ENCODE data around the gene IL2.

IL2 gene

DNA sequence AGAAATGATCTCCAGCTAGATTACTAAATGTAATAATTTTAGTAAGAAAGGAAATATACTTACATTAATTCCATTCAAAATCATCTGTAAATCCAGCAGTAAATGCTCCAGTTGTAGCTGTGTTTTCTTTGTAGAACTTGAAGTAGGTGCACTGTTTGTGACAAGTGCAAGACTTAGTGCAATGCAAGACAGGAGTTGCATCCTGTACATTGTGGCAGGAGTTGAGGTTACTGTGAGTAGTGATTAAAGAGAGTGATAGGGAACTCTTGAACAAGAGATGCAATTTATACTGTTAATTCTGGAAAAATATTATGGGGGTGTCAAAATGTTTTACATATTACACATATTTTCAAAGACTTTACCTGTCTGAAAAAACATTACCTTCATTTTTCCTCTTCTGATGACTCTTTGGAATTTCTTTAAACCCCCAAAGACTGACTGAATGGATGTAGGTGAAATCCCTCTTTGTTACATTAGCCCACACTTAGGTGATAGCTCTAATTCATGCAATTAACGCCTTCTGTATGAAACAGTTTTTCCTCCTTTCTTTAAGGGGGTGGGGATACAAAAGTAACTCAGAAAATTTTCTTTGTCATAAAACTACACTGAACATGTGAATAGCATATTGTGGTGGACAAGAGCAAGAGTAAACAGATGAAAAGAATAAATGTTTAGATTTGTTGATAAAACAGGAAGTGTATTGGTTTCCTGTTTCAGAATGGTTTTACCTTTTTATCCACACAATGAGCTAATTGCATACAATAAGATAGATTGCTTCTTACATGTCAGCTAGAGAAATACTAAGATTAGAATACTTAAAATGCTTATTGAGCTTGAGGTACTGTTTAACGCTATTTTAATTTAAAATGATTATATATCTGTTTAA lies at the start of gene IL2:
IL2 (minus strand) TSS at position 495 of the 886 bp plus-strand sequence; CDS start at position 210, 285 bp downstream.
- no peak for DNase-seq (ENCODE audit: low read depth)

DNA sequence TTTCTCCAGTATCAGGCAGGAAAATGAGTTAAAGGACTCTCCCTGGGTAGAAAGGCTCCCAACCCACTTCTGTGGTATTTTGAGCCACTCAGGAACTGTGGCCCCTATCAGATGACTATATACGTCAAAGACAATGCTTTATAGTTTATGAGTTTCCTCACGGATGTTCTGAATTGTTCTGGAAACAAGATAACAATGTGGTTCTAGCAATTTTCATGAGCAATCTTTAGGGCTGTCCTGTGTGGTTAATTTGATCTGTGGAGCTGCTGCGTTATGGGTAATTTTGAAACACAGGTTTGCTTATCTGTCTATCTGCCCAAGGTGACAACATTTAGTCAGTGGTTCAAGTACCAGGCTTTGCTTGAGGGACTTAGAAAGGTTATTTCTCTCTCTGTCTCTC lies 46.7 kb upstream of the IL2 start:
- DNase-seq (ENCODE audit: low read depth), result no peak

DNA sequence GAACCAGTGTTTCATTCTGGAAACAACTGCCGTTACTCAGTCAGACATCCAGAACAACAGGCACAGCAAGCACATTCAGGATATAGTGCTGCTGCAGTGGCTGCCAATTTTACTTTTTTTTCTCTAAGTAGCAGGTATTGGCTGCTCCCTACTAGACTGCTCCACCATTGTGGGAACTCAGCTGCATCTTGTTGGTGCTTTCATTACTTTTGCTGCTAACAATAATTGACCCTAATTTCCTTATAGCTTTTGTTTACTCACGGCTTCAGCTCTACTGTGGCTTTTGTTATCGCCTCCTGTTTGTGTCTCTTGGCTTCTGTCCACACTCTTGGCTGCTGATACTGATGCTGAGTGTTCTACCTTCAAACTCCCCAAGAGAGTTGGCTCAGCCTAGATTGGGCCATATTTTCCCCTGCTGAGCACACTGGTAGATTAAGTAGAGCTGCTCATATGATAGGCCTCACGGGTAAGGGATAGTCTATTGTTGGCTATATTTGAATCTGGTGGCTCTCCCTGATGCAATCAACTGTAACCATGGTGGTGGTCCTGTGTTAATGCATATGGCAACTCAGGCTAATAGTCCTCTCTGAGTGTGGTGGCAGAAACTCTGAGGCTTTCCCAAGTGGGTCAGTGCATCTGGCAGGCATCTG lies 44.5 kb upstream of the IL2 start:
- DNase-seq (ENCODE audit: low read depth), result no peak

DNA sequence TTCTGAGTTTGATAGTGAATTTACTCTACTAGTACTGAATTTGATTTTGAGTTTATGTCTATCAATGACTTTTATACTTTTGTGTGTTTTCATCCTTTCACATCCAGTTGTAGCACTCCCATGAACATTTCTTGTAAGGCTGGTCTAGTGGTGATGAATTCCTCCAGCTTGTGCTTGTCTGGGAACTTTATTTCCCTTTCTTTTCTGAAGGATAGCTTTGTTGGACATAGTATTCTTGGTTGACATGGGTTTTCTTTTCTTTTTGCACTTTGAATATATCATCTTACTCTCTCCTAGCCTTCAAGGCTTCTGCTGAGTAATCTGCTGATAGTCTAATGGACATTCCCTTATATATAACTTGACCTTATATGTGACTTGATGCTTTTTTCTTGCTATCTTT lies 32.5 kb upstream of the IL2 start:
- DNase-seq (ENCODE audit: low read depth), result no peak

DNA sequence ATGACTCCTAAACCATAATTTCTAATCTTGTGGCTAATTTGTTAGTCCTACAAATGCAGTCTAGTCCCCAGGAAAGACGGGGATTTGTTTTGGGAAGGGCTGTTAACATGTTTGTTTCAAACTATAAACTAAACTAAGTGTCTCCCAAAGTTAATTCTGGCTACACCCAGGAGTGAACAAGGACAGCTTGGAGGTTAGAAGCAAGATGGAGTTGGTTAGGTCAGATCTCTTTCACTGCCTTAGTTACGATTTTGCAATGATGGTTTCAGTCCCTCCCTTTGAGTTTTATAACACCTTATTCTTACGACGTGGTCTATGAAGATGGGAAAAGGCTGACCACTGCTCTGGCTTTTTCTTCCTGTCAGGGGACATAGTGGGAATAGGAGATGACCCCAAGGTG lies 27.0 kb upstream of the IL2 start:
- DNase-seq (ENCODE audit: low read depth), result no peak

DNA sequence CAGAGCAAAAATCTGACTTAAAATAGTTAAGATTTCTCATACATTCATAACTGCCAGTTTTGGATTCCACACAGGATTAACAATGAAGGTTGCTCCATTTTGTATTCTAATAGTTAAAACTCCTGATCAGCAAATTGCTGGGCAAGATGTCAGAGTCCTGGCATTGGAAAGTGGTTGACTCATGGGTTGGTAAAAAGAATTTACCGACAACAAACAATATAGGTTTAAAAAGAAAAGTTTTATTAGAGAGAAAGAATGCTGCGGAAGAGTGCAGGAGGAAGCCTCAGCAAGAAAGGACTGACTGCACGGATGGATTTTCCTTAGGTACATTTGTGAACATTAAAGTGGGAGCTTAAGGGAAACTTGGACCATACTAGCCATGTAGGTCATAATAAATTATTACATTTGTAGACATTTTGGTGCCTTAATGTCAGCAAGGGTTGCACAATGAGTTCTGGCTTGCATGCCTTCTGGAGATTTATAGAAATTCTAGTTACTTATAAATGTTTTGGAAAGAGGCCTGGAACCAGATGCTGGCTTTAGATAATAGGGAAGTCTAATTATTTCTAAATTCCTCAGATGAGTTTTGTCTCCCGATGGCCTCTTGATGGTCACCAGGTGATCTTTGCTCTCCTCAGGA lies 25.4 kb upstream of the IL2 start:
- no peak for DNase-seq (ENCODE audit: low read depth)

DNA sequence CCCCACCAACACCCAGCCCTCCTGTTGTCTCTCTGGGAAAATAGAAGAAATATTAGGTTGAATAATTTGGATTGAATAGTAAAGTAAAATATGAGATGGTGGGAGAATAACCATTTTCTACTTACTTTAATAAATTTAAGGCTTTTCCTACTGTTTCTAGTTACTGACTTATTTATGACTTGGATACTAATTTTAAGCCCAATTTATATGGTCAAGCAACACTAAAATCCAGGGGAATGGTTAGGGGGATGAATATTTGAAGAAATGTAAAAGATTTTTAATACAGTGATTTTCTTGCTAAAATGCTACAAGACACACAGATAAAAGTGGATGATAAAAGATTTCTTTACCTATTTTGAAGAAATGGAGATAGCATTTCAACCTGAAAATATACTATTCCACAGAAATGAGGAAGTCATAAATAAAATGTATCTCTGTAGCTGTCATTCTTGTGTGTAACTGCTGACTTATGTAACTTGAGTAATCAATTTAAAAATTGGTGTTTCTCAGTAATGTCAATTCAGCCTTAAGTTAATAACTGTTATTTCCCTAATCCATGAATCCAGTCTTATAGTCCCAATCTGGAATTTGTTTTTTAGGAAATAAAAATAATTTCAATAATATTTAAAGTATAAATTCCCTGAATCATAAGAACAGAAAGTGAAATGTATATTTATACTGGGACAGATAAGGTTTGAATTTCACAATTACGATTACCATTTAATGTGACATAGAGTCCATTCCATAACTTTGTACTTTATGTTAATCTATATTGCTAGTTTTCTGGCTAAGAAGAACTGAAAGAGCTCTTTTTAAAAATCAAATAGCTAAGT lies 24.3 kb upstream of the IL2 start:
- DNase-seq (ENCODE audit: low read depth), result no peak

DNA sequence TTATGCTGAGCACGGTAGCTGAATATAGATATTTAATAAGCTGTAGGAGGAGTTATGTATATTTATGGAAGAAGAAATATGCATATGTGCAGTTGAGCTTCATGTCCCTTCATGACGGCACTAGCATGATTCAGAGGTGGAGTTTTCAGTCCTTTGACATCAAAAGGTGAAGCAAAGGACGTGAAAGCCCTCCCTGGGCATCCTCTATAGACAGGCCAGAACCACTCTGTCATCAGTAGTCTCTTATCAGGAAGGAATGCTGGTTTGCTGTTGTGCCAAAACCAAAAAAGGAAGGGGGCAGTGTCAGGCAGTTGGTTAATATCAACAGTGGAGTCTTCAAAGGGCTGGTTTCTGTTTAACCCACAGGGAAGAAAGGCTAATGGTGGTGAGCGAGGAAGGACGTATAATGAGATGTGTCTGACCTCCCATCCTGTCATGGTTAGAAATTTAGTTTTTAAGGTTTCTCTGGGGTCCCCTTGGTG lies 23.5 kb upstream of the IL2 start:
- DNase-seq (ENCODE audit: low read depth), result no peak

DNA sequence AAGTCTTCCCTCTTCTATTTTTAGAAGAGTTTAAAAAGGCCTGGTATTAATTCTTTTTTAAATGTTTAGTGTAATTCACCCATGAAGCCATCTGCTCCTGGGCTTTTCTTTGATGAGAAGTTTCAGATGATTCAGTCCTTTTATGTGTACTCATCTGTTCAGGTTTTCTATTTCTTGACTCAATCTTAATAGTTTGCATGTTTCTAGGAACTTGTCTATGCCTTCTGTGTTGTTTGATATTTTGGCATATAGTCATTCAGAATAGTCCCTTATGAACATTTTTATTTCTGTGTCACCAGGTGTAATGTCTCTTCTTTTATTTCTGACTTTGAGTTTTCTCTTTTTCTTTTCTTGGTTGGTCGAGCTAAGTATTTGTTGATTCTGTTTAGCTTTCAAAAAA lies 20.2 kb upstream of the IL2 start:
- no peak for DNase-seq (ENCODE audit: low read depth)

DNA sequence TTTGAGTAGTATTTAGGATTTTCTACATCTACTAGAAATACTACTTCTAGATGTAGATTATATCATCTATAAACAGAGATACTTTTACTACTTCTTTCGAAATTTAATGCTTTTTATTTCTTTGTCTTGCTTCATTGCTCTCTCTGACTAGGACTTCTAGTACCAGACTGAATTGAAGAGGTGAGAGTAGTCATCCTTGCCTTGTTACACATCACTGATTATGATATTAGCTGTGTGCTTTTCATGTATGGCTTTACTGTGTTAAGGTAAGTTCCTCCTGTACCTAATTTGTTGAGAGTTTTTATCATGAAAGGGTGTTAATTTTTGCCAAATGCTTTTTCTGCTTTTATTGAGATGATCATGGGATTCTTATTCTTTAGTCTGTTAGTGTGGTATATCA lies 19.6 kb upstream of the IL2 start:
- DNase-seq (ENCODE audit: low read depth), result no peak

DNA sequence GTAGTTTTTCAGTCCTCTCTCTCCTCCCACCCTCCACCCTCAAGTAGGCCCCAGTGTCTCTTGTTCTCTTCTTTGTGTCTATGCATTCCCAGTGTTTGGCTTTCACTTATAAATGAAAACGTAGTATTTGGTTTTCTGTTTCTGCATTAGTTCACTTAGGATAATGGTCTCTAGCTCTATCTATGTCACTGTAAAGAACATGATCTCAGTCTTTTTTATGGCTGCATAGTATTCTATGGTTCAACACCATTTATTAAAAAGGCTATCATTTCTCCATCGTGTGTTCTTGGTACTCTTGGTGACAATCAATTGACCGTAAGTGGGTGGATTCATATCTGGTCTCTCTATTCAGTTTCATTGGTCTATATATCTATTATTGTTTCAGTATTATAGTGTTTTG lies 18.7 kb upstream of the IL2 start:
- DNase-seq (ENCODE audit: low read depth), result no peak

DNA sequence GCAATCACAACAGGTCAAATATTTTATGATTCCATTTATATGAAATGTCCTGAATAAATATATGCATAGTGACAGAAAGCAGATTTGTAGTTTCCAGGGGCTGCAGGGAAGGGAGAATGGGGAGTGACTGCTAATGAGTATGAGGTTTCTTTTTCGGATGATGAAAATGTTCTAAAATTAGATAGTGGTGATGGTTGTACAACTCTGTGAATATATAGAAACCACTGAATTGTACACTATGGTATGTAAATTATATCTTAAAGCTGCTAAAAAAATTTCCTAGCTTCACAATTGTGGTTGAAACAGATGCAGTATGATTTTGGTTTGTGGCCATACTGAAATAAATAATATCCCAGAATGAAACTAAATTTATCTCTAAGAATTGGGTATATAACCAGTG lies 12.9 kb upstream of the IL2 start:
- DNase-seq (ENCODE audit: low read depth), result no peak

DNA sequence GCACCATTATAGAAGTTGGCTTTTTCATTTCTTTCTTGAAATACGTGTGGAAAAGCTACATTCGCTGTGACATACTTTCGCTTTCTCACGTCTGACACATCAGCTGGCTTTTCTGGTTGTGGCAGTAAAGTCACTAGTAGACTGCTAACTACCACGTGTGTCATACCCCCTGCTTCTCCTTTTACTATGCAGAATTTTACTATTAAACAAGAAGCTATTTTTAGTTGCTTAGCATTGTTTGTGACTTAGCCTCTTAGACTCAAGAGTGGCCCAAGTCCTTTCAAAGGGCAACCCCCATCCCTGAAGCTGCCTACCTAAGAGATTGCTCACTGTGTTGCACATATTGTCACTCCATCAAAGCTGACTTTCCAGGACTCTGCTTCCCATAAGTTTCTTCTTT lies 2.1 kb upstream of the IL2 start:
- peak; percentile 19 for DNase-seq (ENCODE audit: low read depth)

DNA sequence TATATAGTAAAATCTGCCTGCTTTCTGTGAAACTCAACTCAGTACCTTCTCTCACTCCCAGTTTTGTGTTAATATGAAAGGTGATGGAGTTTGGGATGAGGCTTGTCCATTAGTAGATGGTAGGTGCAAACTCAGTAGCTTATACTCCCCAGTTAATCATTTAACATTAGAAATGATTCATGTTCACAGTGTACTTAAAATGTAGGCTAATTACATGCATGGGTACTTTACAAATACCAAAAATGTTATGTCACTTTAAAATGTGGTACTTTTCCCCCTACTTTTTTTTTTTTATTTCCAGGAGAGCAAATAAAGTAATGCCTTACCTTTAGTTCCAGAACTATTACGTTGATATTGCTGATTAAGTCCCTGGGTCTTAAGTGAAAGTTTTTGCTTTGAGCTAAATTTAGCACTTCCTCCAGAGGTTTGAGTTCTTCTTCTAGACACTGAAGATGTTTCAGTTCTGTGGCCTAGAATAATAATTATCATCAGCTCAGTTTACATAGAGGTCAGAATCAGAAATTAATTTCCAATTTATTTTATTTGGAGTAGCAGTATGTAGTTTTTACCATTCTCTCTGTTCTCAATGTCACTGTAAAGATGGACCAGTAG lies 3.0 kb downstream of the IL2 start:
- DNase-seq (ENCODE audit: low read depth), result no peak

DNA sequence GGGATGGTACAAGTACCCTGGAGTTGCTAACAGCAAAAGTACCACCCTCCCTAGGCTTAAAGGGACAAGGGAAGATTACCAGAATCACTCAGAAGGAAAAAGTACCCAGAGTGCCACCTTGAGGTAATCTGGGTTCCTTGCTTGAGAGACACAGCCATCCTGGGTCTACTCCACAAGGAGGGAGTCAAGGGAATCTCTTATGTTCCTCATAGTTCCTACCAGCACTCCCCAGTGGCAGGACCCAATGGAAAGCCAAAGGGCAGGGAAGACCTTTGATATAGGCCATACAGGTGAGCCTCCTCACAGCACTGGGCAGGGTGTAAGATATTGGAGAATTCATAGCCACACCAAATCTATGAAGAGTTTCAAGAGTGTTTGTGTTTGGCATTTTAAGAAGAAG lies 5.7 kb downstream of the IL2 start:
- DNase-seq (ENCODE audit: low read depth), result no peak

DNA sequence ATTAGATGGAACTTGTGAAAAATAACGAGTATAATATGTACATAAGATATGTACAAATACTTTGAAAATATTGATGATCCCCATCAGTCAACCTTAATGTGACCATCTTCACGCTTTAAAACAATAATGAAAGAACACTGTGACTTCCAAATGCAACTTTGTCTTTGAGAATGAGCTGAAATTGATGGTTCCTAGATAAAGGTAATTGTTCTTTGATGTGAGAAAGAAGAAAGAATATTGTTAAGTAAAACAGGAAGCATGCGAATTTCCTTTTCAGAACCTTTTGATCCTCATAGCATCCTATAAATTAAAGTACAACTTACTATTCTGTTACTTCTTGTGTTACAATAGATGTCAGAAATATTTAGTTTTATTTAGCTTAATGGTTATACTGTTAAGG lies 22.2 kb downstream of the IL2 start:
- DNase-seq (ENCODE audit: low read depth), result no peak

DNA sequence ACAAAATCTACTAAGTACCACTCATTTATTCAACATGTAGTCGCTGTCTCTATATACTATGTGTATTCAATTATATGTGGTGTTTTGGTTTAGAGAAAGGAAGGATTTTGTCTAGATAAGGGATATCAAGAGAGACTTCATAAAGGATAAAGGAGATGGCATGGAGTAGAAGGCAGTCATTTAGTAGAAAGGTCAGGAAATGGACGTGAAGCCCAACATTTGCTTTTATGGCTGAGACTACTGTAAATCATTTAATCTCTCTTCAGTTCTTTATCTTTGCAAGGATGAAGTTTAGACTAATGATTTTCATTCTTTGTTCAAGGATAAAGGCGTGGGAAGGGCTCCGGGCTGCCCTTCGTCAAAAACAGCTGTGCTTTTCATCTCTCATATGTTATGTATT lies 25.2 kb downstream of the IL2 start:
- DNase-seq (ENCODE audit: low read depth), result no peak

DNA sequence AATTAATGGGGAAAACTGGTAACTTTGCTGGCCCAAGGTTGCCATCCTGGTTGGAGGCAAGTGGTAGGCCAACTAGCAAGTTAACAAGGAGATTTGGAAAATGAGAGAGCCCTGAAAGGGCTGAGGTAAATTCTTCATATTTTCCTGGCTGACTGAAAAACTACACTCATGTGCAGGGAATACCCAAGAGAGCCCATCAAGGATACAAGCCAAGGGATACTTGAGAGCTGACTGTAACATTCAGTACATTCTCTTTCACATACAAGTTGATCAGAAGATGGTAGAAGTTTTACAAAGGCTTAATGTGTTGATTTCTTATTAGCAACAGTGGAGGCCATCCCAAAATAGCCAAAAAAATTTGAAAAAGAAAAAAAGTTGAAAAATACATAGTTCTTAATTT lies 33.3 kb downstream of the IL2 start:
- DNase-seq (ENCODE audit: low read depth), result no peak

DNA sequence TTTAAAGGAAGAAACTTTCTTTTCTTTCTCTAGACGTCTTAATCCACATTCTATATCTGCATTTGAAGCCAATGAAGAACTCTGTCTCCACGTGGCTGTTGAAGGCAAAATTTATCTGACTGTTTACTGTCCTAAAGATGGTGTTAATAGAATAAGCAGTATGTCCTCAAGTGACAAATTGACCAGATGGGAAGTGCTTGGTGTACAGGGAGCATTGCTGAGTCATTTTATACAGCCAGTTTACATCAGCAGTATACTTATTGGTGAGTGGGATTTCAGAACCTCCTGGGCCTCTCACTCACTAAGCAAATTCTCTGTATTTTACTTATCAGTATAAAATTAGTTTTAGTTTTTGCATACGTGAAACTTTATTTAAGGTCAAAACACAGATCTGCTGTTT lies 44.0 kb downstream of the IL2 start:
- DNase-seq (ENCODE audit: low read depth), result no peak

DNA sequence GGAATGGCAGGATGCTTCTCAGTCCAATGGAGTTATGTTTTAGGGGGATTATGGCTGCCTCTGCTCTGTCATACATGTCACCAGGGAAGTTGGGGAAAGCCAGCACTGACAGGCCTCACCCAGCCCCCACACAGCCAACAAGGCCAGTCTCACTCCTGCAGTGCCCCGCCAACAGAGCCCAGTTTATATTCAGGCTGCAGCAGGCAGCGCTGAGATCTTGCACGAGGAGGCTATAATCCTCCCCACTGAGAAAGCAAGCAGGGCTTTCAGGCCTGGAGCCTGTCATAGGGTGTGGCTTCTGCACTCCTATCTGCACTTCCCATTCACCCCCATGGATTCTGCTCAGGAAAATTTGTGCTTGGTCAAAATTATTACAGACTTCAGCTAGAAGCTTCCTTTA lies 52.7 kb downstream of the IL2 start:
- DNase-seq (ENCODE audit: low read depth), result no peak
